HG03442 (cell line): Measurements from ENCODE around the gene GAREM2.

ENCODE experiments used
- ATAC-seq: cut with Tn5 transposase; IDR thresholded peaks from one replicate; pipeline ENCODE4 v1.9.1; 2021; ENCODE audit warnings: mild to moderate bottlenecking, moderate library complexity; ENCODE audit not compliant: unreplicated experiment

Gene GAREM2

GRCh38 chr2:26169226-26169625 is 3.7 kb upstream of the GAREM2 start:
- no peak for ATAC-seq

GRCh38 chr2:26169681-26170414 is 3.0 kb upstream of the GAREM2 start:
- no peak for ATAC-seq

- ATAC-seq: no peak
Observed at GRCh38 chr2:26170795-26171194, 2.1 kb upstream of the GAREM2 start.

GRCh38 chr2:26172189-26172870 is 558 bp upstream of the GAREM2 start:
- ATAC-seq: no peak

- no peak for ATAC-seq
Observed at GRCh38 chr2:26173776-26174482, 1.0 kb downstream of the GAREM2 start.

GRCh38 chr2:26174691-26175465 is 2.0 kb downstream of the GAREM2 start:
- no peak for ATAC-seq

GRCh38 chr2:26175466-26176278 is 2.8 kb downstream of the GAREM2 start:
- ATAC-seq: no peak

- ATAC-seq: no peak
Observed at GRCh38 chr2:26176279-26176615, 3.4 kb downstream of the GAREM2 start.

- ATAC-seq: no peak
Observed at GRCh38 chr2:26177122-26177521, 4.2 kb downstream of the GAREM2 start.

- ATAC-seq: no peak
Observed at GRCh38 chr2:26178246-26178645, 5.4 kb downstream of the GAREM2 start.

- no peak for ATAC-seq
Observed at GRCh38 chr2:26178746-26179436, 6.0 kb downstream of the GAREM2 start.

GRCh38 chr2:26179446-26179913 is 6.6 kb downstream of the GAREM2 start:
- ATAC-seq: no peak

- ATAC-seq: no peak
Observed at GRCh38 chr2:26182441-26182840, 9.6 kb downstream of the GAREM2 start.

GRCh38 chr2:26182887-26183630 is 10.2 kb downstream of the GAREM2 start:
- ATAC-seq: no peak

- ATAC-seq: no peak
Observed at GRCh38 chr2:26184121-26184520, 11.2 kb downstream of the GAREM2 start.

- ATAC-seq: peak; percentile 75
Observed at GRCh38 chr2:26184555-26185303, 11.8 kb downstream of the GAREM2 start.

- no peak for ATAC-seq
Observed at GRCh38 chr2:26185304-26185928, 12.5 kb downstream of the GAREM2 start.
